Measurements from ENCODE around the gene GALNT3.

The GALNT3 gene

DNA sequence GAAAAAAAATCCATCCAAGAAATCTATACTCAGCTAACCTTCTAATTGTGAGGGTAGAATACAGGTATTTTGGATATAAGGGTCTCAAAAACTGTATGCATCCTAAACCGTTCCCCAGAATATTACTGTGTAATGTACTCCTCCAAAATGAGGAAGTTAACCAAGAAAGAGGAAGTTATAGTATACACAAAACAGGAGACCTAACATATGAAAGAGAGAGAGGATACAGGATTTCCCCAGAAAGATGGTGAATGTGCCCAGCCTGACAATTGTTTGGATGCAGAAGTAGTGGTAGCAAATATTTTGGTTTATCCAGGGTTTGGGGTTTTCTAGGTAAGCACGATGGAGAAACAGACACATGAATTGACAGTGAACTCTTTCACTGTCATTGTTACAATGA, 50.6 kb downstream of the GALNT3 start:
- DNase-seq (ENCODE audit: low read depth, low spot score): no peak

DNA sequence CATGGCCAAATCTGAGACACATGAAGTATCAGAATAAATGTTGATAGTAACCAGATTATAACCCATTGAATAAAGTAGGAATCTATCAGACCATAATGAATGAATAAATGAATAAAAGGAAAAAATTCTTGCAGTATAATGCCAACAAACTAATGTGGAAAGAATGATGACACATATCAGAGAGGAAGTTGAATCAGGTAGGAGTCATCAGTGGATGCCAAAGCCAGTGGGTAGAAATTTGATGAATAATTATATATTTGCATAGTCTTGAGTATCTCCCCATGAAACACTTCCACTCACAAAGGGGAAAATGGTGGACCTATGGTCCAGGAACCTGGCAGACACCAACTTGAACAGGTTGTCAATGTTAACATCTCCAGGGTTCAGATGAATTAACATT, 68.6 kb downstream of the GALNT3 start:
- no peak for DNase-seq (ENCODE audit: low read depth, low spot score)

DNA sequence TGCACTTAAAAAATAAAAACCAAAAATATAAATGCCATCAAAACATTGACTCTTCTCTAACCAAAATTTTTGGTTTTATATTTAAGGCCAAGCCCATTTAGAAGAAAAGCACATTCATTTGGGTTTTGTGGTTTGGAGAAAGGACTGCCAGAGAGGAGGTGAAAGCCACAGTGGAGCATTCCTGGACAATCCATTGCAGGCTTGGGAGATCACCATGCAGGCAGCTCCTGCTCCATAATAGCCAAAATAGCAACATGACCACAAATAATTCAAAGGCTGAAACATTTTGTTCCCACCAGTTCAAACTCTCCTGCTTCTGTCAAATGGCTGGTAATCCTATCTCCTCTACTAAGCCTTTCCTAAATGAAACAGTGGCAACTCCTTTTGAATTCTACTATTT, 73.5 kb downstream of the GALNT3 start:
- DNase-seq (ENCODE audit: low read depth, low spot score): no peak

DNA sequence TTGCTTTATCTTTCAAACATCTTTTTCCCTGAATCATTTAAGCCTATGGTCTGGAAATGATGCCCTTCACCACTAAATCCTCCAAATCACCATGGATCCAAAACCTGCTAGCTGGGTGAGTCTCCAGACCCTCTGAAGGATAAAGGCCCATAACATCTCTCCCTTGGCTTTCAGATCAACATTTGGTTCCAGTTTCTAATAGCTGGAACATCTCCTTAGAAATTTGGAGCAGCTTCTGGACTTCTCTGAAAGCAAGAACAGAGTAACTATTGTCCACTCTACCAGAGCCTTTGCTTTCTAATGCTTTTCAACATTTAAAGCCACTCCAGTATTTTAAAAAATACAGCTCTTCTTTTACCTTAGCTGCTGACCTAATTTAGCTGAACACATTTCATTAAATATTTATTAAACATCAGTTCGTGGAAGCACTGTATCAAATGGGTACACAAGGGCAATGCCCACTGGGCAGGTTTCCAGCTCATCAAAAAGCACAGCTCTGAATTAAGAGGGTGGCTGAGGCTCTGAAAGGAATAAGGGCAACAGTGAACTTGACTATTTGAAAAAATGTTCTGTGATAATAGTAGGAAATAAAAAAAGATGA, 75.3 kb downstream of the GALNT3 start:
- DNase-seq (ENCODE audit: low read depth, low spot score): no peak

DNA sequence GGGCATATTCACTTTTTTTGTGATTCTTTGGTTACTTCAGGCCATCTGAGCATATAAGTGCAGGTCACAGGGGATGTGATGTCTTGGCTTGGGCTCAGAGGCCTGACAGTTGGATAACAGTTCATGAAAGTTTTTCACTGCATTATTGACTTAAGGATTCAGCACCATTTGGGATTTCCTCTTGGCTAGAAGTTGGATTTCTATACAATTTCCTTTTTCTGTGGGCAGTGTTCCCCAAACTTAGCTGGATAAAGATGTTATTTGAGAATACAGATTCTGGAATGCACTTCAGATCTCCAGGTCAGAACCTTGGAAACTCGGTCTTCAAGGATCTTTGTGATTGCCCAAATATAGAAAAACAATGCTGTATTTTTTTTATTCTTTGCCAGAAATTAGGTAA, 78.0 kb downstream of the GALNT3 start:
- no peak for DNase-seq (ENCODE audit: low read depth, low spot score)

DNA sequence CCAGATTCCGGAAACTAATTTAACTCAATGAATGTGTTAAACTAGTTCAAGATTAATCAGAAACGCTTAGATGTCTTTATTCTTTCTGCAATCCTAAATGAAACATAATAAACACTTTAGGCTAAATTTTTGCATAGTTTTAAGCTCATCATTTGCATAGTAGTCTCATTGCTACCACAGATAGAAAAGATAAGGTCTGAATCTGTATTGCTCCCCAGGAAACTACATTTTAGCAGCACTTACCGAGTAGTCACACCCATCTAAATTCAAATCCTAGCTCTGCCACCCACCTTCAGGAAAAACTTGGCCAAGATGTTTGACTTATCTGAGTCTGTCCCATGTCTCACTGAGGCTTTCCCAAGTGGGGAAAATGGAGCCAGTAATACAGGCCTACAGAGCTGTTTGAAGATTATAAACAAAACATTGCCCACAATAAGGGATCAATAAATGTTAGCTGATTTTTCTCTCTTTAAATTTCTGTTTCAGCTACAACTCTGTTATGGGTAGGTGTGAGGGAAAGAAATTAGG, 87.0 kb downstream of the GALNT3 start:
- DNase-seq (ENCODE audit: low read depth, low spot score): no peak

DNA sequence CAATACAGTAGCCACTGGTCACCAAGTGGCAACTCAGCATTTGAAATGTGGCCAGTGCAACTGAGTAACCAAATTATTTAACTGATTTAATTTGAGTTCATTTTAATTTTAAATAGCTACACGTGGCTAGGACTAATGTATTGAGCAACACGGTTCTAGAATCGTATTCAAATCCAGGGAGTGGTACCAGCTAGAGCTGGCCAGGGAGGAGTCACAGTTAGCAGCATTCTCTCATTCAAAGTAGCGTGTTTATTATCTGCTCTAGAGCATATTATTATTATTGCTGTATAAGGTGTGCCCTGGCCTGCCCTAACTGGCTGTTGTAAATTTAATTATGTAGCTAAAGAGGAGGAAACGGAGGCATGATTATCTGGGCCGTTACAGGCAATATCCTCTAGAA, 92.9 kb downstream of the GALNT3 start:
- no peak for DNase-seq (ENCODE audit: low read depth, low spot score)

DNA sequence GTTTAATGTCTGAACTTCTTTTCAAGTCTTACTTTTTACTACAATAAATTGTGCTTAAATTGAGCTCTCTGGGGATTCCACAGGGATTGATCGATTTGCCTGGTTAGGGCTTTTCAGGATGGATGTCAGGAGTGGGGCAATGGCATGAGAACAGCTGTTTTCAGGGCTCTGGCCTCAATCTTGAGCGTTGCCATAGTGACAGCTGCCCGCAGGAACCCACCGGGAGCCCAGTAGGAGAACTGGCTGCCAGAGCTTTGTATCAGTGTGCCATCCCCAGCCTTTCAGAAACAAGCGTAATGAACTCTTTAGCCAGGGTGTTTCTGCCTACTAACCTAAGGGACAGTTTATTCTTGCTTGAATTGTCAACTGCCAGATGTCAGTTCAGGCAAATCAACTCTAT, 93.5 kb downstream of the GALNT3 start:
- DNase-seq (ENCODE audit: low read depth, low spot score): no peak

DNA sequence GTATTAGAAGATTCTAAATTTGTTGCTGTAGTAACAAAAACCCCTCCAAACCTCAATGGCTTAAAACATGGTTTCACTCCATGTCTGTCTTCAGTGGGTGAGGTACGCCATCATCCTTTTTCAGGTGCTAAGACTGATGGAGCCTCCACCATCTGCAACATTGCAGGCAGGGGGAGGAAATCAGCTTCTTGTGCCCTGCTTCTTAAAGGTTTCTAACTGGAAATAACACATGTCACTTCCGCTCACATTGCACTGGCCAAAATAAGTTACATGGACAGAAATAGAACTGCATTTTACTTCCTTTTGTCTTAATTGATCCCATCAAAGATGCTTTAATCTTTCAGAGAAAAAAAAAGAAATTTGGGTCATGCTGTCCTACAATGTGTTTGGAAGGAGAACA, 94.1 kb downstream of the GALNT3 start:
- no peak for DNase-seq (ENCODE audit: low read depth, low spot score)

DNA sequence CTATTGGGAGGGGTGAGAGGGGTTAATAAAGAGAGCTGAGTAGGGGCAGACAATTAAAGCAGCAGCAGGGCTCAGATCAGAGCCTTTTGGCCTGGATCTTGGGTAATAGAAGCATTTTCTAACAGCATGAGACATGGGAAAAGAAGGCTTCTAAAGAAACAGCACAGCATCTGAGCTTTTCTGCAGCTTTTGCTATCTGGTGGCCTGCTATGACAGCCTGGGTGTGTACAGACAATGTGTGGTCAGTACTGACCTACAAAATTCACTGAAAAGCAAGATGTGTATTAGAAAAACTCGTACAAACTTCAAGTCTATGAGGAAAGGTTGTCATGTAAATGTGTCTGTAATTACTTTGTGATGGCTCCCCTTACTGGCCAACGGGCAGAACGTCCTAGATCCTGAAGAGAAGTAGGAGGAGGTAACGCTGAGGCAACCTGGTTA, 95.6 kb downstream of the GALNT3 start:
- no peak for DNase-seq (ENCODE audit: low read depth, low spot score)

DNA sequence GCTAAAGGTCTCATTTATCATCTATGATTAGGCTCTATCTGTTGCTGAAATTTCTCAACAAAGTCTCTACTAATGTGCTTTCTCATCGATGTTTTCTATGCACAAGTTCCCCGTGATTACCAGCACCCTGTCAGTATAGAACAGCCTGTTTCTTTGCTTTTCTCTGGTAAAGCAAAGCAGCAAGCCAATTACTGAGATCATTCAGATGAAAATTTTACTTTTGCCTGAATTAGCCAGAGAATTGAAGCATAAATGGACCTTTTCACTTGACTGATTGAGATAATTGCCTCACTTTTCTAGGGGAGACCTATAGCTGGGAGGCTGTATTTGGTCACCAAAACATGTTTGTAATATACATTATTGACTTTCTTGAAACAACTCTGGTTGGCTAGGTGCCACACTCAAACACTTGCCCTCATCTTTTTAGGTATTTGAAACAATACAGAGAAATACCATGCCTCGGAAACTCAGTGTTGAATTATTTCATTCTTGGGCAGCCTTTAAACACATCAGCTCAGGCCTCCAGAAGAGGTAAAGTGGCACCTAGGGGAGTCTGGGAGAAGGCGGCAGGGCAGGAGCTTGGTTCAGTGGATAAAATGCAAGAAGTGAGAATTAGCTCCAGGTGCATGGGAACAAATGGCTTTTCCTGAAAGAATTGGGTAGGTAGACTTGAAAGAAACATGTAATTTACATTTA, 96.2 kb downstream of the GALNT3 start:
- no peak for DNase-seq (ENCODE audit: low read depth, low spot score)
